ENCODE measurements around the gene HOMER2.

HOMER2 gene

DNA sequence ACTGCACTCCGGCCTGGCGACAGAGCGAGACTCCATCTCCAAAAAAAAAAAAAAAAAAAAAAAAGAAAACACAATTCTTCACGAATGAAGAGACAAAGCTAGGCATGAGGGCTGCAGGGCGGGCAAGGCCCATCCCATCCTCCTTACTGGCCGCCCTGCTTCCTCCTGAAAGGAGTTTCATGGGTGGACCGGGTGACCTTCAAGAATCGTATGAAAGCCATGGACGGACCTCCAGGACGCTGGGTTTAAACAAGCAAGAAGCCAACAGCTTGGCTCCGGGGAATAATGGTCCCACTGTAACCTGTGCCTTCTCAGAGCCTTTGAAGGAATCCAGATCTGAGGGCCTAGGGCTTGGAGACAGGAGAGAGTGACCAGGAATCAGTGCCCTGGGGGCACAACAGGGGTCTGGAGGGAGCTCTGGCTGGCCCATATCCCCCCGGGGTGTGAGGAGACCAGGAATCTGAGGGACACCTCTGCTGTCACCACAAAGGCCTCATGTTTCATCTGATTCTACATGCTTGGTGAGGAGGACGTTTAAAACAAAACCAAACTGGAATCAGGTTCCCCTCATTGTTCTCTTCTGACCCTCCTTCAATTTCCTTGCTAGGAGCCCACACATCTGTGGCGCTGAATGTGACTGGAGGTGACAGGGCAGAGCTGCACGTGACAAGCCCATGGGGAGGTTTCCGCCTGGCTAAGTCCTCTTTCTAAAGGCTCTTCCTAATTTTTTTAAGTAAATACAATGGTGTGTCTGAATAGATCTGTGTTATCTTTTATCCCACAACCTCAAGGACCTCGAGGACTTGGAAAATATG is 97.0 kb downstream of the HOMER2 start:
- DNase-seq, result no peak

- DNase-seq, result no peak
Measured at GRCh38 chr15:82854554-82854953, 98.0 kb downstream of the HOMER2 start.

DNA sequence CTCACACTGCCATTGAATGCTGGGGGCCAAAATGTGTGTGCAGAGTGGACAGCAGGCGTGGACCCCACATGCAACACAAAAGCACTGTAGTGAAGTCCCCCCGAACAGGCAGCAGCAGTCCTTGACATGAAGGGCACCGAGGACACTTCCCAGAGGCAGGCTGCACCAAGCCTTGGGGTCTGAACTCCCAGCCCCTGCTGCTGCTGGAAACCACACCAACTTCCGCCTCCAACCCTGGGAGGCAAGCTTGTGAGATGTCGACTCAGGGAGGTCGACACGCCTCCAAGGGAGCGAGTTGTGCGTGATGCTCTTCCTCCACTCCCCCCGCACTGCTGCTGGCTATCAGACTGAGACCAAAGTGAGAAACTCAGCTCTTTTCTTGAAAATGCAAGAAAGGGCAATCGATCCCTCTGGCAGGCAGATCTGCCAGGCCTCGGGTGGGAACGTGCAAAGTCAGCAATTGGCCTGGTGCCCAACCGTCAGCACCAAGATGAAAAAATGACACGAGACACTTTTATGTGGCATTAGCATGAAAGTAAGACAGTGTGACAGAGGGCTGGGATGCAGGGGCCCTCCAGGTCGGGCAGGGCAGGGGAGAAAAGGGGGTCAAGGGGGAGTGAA is 99.5 kb downstream of the HOMER2 start:
- DNase-seq, result no peak

DNA sequence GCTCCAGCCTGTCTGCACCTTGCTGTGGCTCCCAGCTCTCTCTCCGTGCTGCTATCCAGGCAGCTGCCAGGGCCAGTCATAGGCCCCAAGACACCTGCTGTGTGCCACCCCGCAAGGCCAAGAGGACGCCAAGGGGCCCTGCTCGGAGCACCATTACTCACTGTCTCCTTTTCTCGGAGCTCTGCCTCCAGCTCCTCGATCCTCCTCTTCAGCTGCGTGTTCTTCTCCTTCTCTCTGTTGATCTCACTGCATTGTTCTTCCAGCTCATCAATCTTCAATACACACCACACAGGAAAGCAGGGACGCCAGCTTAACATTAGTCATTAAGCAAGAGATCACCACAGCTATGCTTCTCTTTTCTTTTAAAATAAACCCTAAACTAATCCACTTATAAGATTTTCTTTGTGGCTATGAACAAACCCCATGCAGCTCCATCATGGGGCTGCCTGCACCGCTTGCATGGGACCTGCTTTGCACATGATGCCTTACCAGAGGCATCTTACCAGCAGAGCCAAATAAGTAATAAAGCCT is 100.5 kb downstream of the HOMER2 start:
- no peak for DNase-seq

GRCh38 chr15:82851306-82851850 is 101.1 kb downstream of the HOMER2 start:
- no peak for DNase-seq

DNA sequence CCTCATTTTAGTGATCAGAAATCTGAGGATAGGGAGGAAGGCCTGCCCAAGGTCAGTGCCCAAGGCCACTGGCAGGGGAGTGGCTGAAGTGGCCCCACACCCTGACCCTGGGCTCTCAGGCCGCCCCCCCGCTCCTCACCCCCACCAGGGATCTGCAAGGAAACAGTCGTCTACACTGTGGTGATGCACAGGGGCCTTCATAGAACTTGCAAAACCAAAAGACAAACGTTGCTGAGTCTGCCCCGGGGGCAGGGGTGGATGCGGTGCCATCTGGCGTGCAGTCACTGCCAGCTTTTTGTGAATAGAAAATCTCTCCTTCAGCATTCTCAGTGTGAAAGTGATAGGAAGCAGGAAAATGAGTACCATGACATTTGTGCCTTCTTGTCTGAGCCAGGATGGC is 101.8 kb downstream of the HOMER2 start:
- no peak for DNase-seq

GRCh38 chr15:82849556-82850512 is 102.7 kb downstream of the HOMER2 start:
- DNase-seq, result peak; percentile 8

DNA sequence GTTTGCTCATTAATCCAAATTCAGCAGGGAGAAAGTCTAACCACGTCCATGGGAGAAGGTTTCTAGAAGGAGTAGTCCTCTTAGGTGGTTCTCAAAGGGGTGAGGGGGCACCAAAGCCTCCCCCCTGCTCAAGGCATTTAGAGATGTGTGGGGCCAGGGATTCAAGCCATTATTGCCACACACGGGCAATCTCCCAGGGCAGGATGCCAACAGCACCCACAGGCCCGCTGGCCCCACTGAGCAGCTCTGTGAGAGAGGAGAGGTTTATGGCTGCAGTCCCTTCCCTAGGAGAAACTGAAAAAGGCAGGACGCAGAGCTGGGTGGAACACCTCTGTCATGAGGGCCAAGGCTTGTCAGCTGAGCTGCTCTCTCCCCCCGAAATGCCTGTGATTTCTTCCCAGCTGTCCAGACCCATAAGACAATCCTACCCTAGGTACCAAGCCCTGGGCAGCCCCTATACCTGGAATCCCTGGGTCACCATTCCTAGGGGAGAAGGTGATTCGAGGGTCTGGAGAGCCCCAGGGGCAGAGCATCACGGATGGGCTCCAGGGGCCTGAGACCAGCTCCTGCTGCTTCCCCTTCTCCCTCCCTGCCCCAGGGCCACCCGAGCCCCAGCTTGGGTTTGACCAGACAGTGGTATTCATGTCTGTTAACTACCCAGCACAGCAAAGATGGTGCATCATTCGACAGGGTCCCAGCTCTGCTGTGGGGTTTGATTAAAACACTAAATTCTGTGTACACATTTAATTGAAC is 104.1 kb downstream of the HOMER2 start:
- no peak for DNase-seq

DNA sequence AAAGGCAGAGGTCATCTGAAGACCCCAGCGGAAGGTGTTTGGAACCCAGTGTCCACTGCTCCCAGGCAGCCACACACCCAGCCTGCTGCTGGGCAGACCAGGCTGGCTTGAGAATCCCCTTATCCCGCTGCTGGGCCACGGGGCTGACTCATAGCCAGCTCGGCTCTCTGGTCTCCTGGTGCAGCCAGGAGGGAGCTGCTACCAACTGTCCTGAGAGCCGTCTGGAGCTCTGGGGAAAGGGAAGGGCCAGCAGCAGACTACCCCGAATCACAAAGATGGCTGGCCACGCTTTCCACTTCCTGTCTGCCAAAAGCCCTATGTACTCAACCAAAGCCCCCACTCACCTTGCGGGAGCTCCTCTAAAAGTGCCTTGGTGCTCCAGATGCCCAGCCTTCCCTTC is 104.8 kb downstream of the HOMER2 start:
- no peak for DNase-seq

DNA sequence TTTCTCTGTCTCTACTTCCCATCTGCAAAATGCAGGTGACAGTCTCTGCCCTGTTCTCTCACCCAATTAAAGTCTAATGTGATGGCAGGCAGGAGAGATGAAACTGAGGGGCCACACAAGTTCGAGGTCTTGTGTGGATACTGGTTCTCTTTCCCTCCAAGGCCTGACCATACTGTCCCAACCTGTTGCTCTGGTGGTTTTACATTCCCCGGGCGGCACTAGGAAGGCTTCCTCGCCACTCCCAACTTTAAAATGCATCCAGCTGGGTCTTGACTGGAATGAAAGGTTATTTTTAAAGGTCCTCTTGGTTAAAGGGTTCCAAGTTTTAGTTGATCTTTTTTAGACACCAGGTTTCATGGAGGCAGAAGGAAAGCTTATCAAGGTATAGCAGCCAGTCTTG is 105.9 kb downstream of the HOMER2 start:
- no peak for DNase-seq

DNA sequence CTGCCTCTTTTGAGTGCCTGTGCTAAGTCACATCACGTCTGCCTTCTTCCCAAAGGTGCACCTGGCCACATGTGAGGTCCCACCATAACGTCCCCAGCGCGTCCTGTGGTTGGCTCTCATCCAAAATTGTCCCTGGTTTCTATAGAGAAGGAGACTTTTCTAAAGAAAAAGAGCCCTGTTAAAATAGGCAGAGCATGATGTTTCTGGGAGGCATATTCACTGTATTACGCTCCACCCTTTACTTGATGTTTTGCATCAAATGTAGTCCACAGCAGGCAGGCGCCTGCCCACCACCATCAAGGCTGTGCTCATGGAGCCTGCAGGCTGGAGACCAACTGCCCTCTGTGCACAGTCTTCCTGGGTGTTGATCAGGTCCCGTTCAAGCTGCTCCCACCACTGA is 106.8 kb downstream of the HOMER2 start:
- DNase-seq, result no peak

- DNase-seq, result no peak
Measured at GRCh38 chr15:82843566-82843965, 109.0 kb downstream of the HOMER2 start.

DNA sequence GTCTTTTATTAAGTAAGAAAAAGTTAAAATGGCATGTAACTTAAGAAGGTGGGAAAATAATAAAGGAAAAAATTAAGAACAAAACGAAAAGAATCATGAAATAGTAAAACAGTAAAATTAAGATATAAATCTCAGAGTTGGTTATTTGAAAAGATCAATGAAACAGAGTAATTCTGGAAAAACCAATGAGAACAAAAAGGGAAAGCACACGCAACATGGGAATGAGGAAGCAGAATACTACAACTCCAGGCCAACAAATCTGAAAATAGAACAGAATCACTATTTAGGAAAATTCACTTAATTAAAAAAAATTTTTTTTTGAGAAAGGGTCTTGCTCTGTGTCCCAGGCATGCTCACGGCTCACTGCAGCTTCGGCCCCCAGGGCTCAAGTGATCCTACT is 112.4 kb downstream of the HOMER2 start:
- no peak for DNase-seq

GRCh38 chr15:82839136-82839535 is 113.4 kb downstream of the HOMER2 start:
- DNase-seq, result no peak

DNA sequence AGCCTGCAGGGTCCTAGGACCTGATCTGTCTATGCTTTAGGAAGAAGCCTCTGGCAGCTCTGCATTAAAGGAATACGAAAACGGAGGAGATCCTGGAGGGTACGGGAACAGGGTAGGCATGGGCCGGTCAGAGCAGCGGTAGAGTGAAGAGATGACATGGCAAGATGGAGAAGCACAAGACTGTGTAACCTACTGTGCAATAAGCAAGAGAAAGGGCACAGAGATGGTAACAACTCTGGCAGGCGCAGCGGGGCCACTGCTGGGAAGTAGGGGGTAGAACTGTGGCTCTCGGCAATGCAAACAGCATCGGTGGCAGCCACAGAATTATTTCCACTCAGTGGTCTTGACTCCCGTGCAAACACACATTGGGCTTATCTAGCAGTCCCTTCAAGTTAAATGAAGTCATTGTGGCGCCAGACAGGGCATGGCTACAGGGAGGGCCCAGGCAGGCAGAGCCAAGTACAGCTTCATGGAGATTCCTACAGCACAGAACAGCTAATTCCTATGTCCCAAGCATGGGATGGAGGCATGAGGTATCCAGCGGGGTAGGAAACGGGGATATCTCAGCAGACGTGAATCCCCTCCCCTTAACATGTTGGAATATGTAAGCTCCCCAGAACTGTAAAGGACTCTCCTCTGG is 114.3 kb downstream of the HOMER2 start:
- DNase-seq, result no peak

- DNase-seq, result no peak
Measured at GRCh38 chr15:82835391-82835917, 117.1 kb downstream of the HOMER2 start.

- no peak for DNase-seq
Measured at GRCh38 chr15:82833362-82833682, 119.2 kb downstream of the HOMER2 start.

- peak; percentile 32 for DNase-seq
Measured at GRCh38 chr15:82832601-82833361, 119.7 kb downstream of the HOMER2 start.

- DNase-seq, result no peak
Measured at GRCh38 chr15:82831894-82832600, 120.5 kb downstream of the HOMER2 start.

All from stimulated activated naive CD4-positive, alpha-beta T cell treated with Interleukin-2 at 50 U/mL for 16 hours (primary cell).